Left hindlimb (tissue), 1 donor: ENCODE measurements around the gene C15orf62.

Experiments
- DNase-seq: peaks from one replicate; pipeline ENCODE4 v3.0.0-alpha.2; 2018

C15orf62 gene

GRCh38 chr15:40785814-40786213 lies 16.0 kb downstream of the C15orf62 start:
- DNase-seq: no peak

GRCh38 chr15:40787344-40787841 lies 17.6 kb downstream of the C15orf62 start:
- DNase-seq: no peak

GRCh38 chr15:40787991-40788390 lies 18.2 kb downstream of the C15orf62 start:
- no peak for DNase-seq

- no peak for DNase-seq
Observed at GRCh38 chr15:40789119-40789518, 19.3 kb downstream of the C15orf62 start.

- DNase-seq: no peak
Observed at GRCh38 chr15:40789999-40790398, 20.2 kb downstream of the C15orf62 start.

GRCh38 chr15:40790718-40791117 lies 20.9 kb downstream of the C15orf62 start:
- no peak for DNase-seq

- DNase-seq: no peak
Observed at GRCh38 chr15:40792394-40792793, 22.6 kb downstream of the C15orf62 start.

GRCh38 chr15:40793216-40793989 lies 23.6 kb downstream of the C15orf62 start:
- no peak for DNase-seq

- DNase-seq: no peak
Observed at GRCh38 chr15:40796041-40796440, 26.3 kb downstream of the C15orf62 start.

- no peak for DNase-seq
Observed at GRCh38 chr15:40796512-40796911, 26.7 kb downstream of the C15orf62 start.

GRCh38 chr15:40799523-40799922 lies 29.7 kb downstream of the C15orf62 start:
- no peak for DNase-seq

- DNase-seq: no peak
Observed at GRCh38 chr15:40803076-40803475, 33.3 kb downstream of the C15orf62 start.

- no peak for DNase-seq
Observed at GRCh38 chr15:40803688-40804087, 33.9 kb downstream of the C15orf62 start.

- no peak for DNase-seq
Observed at GRCh38 chr15:40806672-40807027, 36.9 kb downstream of the C15orf62 start.

- peak; percentile 98 for DNase-seq
Observed at GRCh38 chr15:40807028-40807887, 37.5 kb downstream of the C15orf62 start, which contains the start of the genes DNAJC17 and ZFYVE19. Gene DNAJC17, minus strand, starts transcription at chr15:40807473. Its CDS starts 27 bp downstream, at chr15:40807446. Gene ZFYVE19, plus strand, starts transcription at chr15:40807089. Its CDS starts 501 bp downstream, at chr15:40807590.

GRCh38 chr15:40807888-40808461 lies 38.2 kb downstream of the C15orf62 start:
- no peak for DNase-seq

GRCh38 chr15:40808861-40809450 lies 39.2 kb downstream of the C15orf62 start:
- DNase-seq: no peak

GRCh38 chr15:40812721-40813425 lies 43.1 kb downstream of the C15orf62 start:
- no peak for DNase-seq

- no peak for DNase-seq
Observed at GRCh38 chr15:40815042-40815698, 45.4 kb downstream of the C15orf62 start.

- no peak for DNase-seq
Observed at GRCh38 chr15:40819048-40819447, 49.3 kb downstream of the C15orf62 start.

- DNase-seq: no peak
Observed at GRCh38 chr15:40821195-40821594, 51.4 kb downstream of the C15orf62 start.
